GM12878 (cell line): ENCODE measurements around the gene ITGB2. TPM values are rescaled to one million over a fixed set of nuclear protein-coding genes. Genes with fewer than 3 reads are reported as not detected.

Source experiments
- ATAC-seq: fragments of 200-7000 bp; cut with Tn5 transposase; 3 replicates; pipeline ENCODE4 v1.9.1; 2020; ENCODE audit warnings: mild to moderate bottlenecking, moderate library complexity
- BruUV-seq: library from RNA; stranded (reverse); fragments of 400-500 nt; replicated peaks from 2 replicates; lab custom pipeline; 2021; lab: Mats Ljungman, UMichigan
- CTCF ChIA-PET: fragments of 300-600 bp; sonication (Branson Sonifier 250); formaldehyde crosslinking; extraction: SDS; loops from one replicate; lab custom pipeline; 2021; ENCODE audit warnings: inconsistent platforms; lab: Yijun Ruan, JAX
- POLR2A ChIA-PET: fragments of 350-600 bp; formaldehyde crosslinking; extraction: SDS; loops from one replicate; lab custom pipeline; 2021; ENCODE audit warnings: inconsistent platforms; lab: Charles Lee
- RAD21 ChIA-PET: fragments of 300-600 bp; sonication (Branson Sonifier 250); formaldehyde crosslinking; loops from one replicate; lab custom pipeline; 2023; ENCODE audit warnings: antibody characterized with exemption; ENCODE audit not compliant: unreplicated experiment; lab: Charles Lee
- SMC1A ChIA-PET: fragments of 300-600 bp; sonication (Branson Sonifier 250); formaldehyde crosslinking; loops from one replicate; lab custom pipeline; 2023; ENCODE audit not compliant: unreplicated experiment, uncharacterized antibody; lab: Charles Lee
- DNase-seq: peaks from one replicate; pipeline ENCODE4 v3.0.0-alpha.2; 2011; ENCODE audit warnings: low read depth, low spot score
- FAIRE-seq: peaks from 3 replicates; lab custom pipeline; 2011; peaks lifted over from hg19 to GRCh38; lab: Jason Lieb, UNC
- H2AFZ ChIP-seq: 2 replicates; pipeline ENCODE4 v1.6.0; 2011; ENCODE audit warnings: low read depth, low read length, control low read depth; ENCODE audit not compliant: control insufficient read depth
- H3K27ac ChIP-seq: 2 replicates; pipeline ENCODE4 v1.5.1; 2011; ENCODE audit warnings: control low read depth; ENCODE audit not compliant: control insufficient read depth, insufficient read depth
- H3K27me3 ChIP-seq, 2 experiments: replicated peaks in 1 of 2; 2 replicates each; pipeline versions ENCODE4 v1.6.0 to v1.6.1; 2011; ENCODE audit warnings: low read length in 1 of 2; ENCODE audit not compliant: control insufficient read depth in 2 of 2, insufficient read depth in 2 of 2
- H3K36me3 ChIP-seq, 2 experiments: 2 replicates each; pipeline ENCODE4 v1.5.1; 2011; ENCODE audit warnings: low read length in 1 of 2; ENCODE audit not compliant: control insufficient read depth in 2 of 2, insufficient read depth in 2 of 2
- H3K4me1 ChIP-seq: 2 replicates; pipeline ENCODE4 v1.6.1; 2011; ENCODE audit warnings: mild to moderate bottlenecking, low read length, moderate library complexity, mixed read lengths; ENCODE audit not compliant: control insufficient read depth, insufficient read depth
- H3K4me2 ChIP-seq: 2 replicates; pipeline ENCODE4 v1.6.0; 2011; ENCODE audit warnings: control low read depth; ENCODE audit not compliant: control insufficient read depth, insufficient read depth
- H3K4me3 ChIP-seq: fragments of 200-600 bp; sonication (generic); 2 replicates; pipeline ENCODE4 v1.5.1; 2016
- H3K79me2 ChIP-seq: 2 replicates; pipeline ENCODE4 v1.6.0; 2011; ENCODE audit warnings: low read length; ENCODE audit not compliant: control insufficient read depth, insufficient read depth
- H3K9ac ChIP-seq: 2 replicates; pipeline ENCODE4 v1.8.0; 2011; ENCODE audit warnings: low read length, control low read depth, mixed read lengths; ENCODE audit not compliant: control insufficient read depth, insufficient read depth
- H3K9me3 ChIP-seq: replicated peaks from 3 replicates; pipeline ENCODE4 v1.5.1; 2011; ENCODE audit warnings: mild to moderate bottlenecking, low read length; ENCODE audit not compliant: control insufficient read depth, insufficient read depth
- H4K20me1 ChIP-seq: 2 replicates; pipeline ENCODE4 v1.6.0; 2011; ENCODE audit not compliant: control insufficient read depth, insufficient read depth
- MAX ChIP-seq: IDR thresholded peaks from 2 replicates; pipeline ENCODE4 v1.6.1; 2012; ENCODE audit warnings: low read depth, low read length, improper control_type of control experiment
- MLLT1 ChIP-seq: fragments of 450-650 bp; IDR thresholded peaks from 2 replicates; pipeline ENCODE4 v1.6.1; 2016; ENCODE audit warnings: mild to moderate bottlenecking
- NR2C1 ChIP-seq: fragments of 450-650 bp; IDR thresholded peaks from 2 replicates; pipeline ENCODE4 v1.6.1; 2017; ENCODE audit warnings: antibody characterized with exemption, mild to moderate bottlenecking, moderate library complexity
- PRDM15 ChIP-seq: fragments of 450-650 bp; formaldehyde crosslinking; IDR thresholded peaks from 2 replicates; pipeline ENCODE4 v1.4.0; 2020; ENCODE audit warnings: mild to moderate bottlenecking, moderate library complexity
- RELB ChIP-seq: fragments of 450-650 bp; IDR thresholded peaks from 2 replicates; pipeline ENCODE4 v1.6.1; 2017; ENCODE audit warnings: low read depth, mild to moderate bottlenecking, moderate library complexity
- SIN3A ChIP-seq: IDR thresholded peaks from 2 replicates; pipeline ENCODE4 v1.6.1; 2012; ENCODE audit warnings: low read depth, low read length, improper control_type of control experiment
- TCF7 ChIP-seq: IDR thresholded peaks from 2 replicates; pipeline ENCODE4 v1.6.1; 2014; ENCODE audit warnings: antibody characterized with exemption, borderline replicate concordance
- WGBS: methylation state at CpG from one replicate; pipeline ENCODE4 v1.1.6; 2016; ENCODE audit warnings: low lambda C conversion rate; ENCODE audit not compliant: insufficient replicate concordance, insufficient coverage; ENCODE audit errors: missing lambda C conversion rate; 5-methylcytosine and 5-hydroxymethylcytosine counted together
- in situ Hi-C: fragments of 300-500 bp; cut with MboI; formaldehyde crosslinking; loops from 9 replicates; pipeline ENCODE4 v1.14.3; 2018; ENCODE audit warnings: mixed read lengths
- intact Hi-C: fragments of 100-400 bp; cut with micrococcal nuclease; formaldehyde crosslinking; loops from one replicate; pipeline ENCODE4 v1.14.2; 2022; ENCODE audit not compliant: unreplicated experiment
- polyA plus RNA-seq, 11 experiments: library from polyadenylated mRNA; depleted of rRNA in 4 of 11; unstranded in 6 of 11; stranded (reverse) in 5 of 11; fragments of >200 nt; fragmentation: Nextera tagmentation in 4 of 11; fragmentation: Illumina TruSeq in 1 of 11; extraction: Ambion mirVana in 4 of 11; extraction: Trizol in 1 of 11; gene quantifications; 1 replicate in 1 of 11; 2 replicates in 10 of 11; pipeline versions ENCODE4 v1.2.1 to v1.2.3, GENCODE V29; 2011 to 2016; ENCODE audit warnings: inconsistent platforms in 2 of 11, missing spikeins in 2 of 11, low read depth in 1 of 11
- total RNA-seq, 4 experiments: library from RNA; depleted of rRNA in 3 of 4; stranded (reverse); fragments of >200 nt in 3 of 4; fragmentation: Illumina TruSeq in 1 of 4; extraction: Trizol in 1 of 4; gene quantifications; 2 replicates each; pipeline versions ENCODE4 v1.2.1 to v1.2.3, GENCODE V29; 2013 to 2021

Gene ITGB2
- total and polyA plus RNA-seq, 10 of the 15 experiments (the other 5 are each of a cell fraction or from before 2014, with no cell fraction given): 8.0 to 172 (median 58.9) TPM

- Histone ChIP-seq H3K27me3 (no peaks in the 10 kb centered on the region), H3K27ac (no peak overlapping the region), H3K4me2 (no peak overlapping the region), H3K4me1 (peaks cover 20% of the 10 kb centered on the region), H3K36me3 (peaks cover 0 to 2% of the 10 kb centered on the region in 2 experiments; a peak in 2 of 4 replicates), H3K79me2 (peaks cover 27% of the 10 kb centered on the region), H4K20me1 (no peaks in the 10 kb centered on the region), H3K9ac (no peak overlapping the region), H3K4me3 (no peak overlapping the region), H2AFZ (no peak overlapping the region), H3K9me3 (no peaks in the 10 kb centered on the region)
- intact Hi-C loops: no loop called here
- ChIA-PET POLR2A (no interaction called here), SMC1A (interaction anchor here (0.9 kb wide), 1 partner anchor 10 kb away, joined by 3 read pairs; no protein-coding TSS in a partner anchor), RAD21 (no interaction called here), CTCF (no interaction called here)
- ATAC-seq (no peak), FAIRE-seq (no peak), DNase-seq (no peak)
- 64% methylated on average over 10 of the region's 10 CpGs for WGBS
- BruUV-seq: no TSS peak
- in situ Hi-C loops: no loop called here
- no peak for TF ChIP-seq PRDM15 (CRISPR knock-in tag)
- no peak for TF ChIP-seq SIN3A
- TF ChIP-seq NR2C1: no peak
- TF ChIP-seq TCF7: no peak
- TF ChIP-seq RELB: no peak
- TF ChIP-seq MLLT1: peak; percentile 96
- no peak for TF ChIP-seq MAX
Measured at GRCh38 chr21:44923480-44924084, 2.9 kb upstream of the ITGB2 start.
